ENCODE results near the gene NHLRC1. TPM values are rescaled to one million over a fixed set of nuclear protein-coding genes. Genes with fewer than 3 reads are reported as not detected.
A peak's percentile ranks its signal among the peaks of the same experiment; 100 is the strongest.

Gene NHLRC1
- total and polyA plus RNA-seq, 9 of the 15 experiments (the other 6 are each of a cell fraction or from before 2014, with no cell fraction given) = not detected

DNA sequence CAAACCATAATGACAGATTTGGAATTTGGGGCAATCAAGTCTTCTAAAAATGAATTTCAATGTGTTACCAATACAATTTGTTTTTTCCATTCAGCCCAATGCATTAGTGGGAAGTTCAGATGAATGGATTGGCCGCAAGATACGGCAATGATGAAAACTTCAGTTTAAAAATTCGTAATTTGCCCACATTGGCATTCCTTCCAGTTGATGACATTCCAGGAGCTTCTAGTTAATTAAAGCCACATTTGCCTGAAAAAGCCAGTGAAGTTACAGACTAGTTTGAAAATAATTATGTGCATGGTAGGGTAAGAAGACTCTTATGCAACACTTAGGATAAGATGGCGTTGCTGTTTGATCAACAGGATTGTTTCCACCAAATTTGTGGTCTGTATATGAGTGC, 46.2 kb downstream of the NHLRC1 start:
- WGBS (ENCODE audit: insufficient coverage, low coverage, missing lambda C conversion rate) = 60% methylated on average over 4 of the region's 4 CpGs
- no TSS peak for BruUV-seq (replicated peaks)
- H3K4me2 ChIP-seq (ENCODE audit: insufficient read depth, low read length) = no peak overlapping the region
- no peaks in the 10 kb centered on the region for H4K20me1 ChIP-seq (replicated peaks; ENCODE audit: control insufficient read depth, insufficient read depth, low read length)
- DNase-seq (ENCODE audit: extremely low read depth in 1 of 4, low spot score in 3 of 4) = no peak
- H3K27ac ChIP-seq (ENCODE audit: extremely low read depth, low read depth, low read length) = no peak overlapping the region
- no peaks in the 10 kb centered on the region for H3K9me1 ChIP-seq (ENCODE audit: control insufficient read depth, insufficient read depth, low read length)
- no peak overlapping the region for H3K4me3 ChIP-seq
- no peak overlapping the region for H2AFZ ChIP-seq (ENCODE audit: low read depth, low read length)
- FAIRE-seq = no peak
- H3K4me1 ChIP-seq (replicated peaks in 1 of 2; ENCODE audit: control insufficient read depth in 2 of 2, insufficient read depth in 2 of 2, low read length in 2 of 2) = no peaks in the 10 kb centered on the region; a peak in 1 of 5 replicates
- H3K79me2 ChIP-seq (ENCODE audit: control insufficient read depth, insufficient read depth, low read length) = no peaks in the 10 kb centered on the region
- POLR2A ChIA-PET = no interaction called here
- intact Hi-C loops (cut with micrococcal nuclease) (no loop called here), in situ Hi-C loops (cut with MboI) (no loop called here)
- no peaks in the 10 kb centered on the region for H3K27me3 ChIP-seq (ENCODE audit: control insufficient read depth in 2 of 2, insufficient read depth in 2 of 2, low read length in 2 of 2)
- CTCF ChIA-PET (ENCODE audit: low intra/inter-chr PET ratio) = no interaction called here
- H3K36me3 ChIP-seq (ENCODE audit: control insufficient read depth, insufficient read depth, low read length) = no peaks in the 10 kb centered on the region
- ATAC-seq = no peak
- H3K9ac ChIP-seq (ENCODE audit: insufficient read depth in 1 of 2, low read depth in 2 of 2, low read length in 2 of 2) = no peak overlapping the region
- peaks cover 5% of the 10 kb centered on the region for H3K9me3 ChIP-seq (replicated peaks; ENCODE audit: control insufficient read depth, insufficient read depth, low read depth, low read length)
- TF ChIP-seq GTF2A2 (tag; IDR thresholded peaks at IDR 0.05) (no peak), NR2F6 (CRISPR knock-in tag; IDR thresholded peaks at IDR 0.05) (no peak), RUNX1 (IDR thresholded peaks at IDR 0.05; ENCODE audit: low read depth) (no peak), ZC3H4 (CRISPR knock-in tag; IDR thresholded peaks at IDR 0.05; ENCODE audit: borderline replicate concordance) (no peak), PHB (CRISPR knock-in tag; IDR thresholded peaks at IDR 0.05) (no peak), TAF1 (IDR thresholded peaks at IDR 0.05; ENCODE audit: control insufficient read depth, extremely low read depth, insufficient read depth, low read length, severe bottlenecking) (no peak), ZNF146 (CRISPR knock-in tag; IDR thresholded peaks at IDR 0.05; ENCODE audit: unreplicated experiment) (no peak), MEIS2 (IDR thresholded peaks at IDR 0.05; ENCODE audit: partially characterized antibody) (no peak)

DNA sequence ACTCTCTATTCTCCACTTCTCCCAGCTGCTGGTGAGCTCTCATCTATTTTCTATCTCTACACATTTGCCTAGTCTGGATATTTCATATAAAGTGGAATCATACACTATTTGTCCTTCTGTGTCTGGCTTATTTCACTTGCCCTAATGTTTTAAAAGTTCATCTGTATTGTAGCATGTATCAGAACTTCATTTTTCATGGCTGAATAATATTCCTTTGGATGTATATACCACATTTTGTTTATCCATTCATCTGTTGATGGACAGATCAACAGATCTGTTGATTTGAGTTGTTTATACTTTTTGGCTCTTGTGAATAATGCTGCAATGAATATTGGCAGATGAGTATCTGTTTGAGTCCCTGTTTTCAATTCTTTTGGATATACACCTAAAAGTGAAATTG, 49.6 kb downstream of the NHLRC1 start:
- intact Hi-C loops (cut with micrococcal nuclease) (no loop called here), in situ Hi-C loops (cut with MboI) (no loop called here)
- no peak overlapping the region for H3K4me3 ChIP-seq
- H3K9me1 ChIP-seq (ENCODE audit: control insufficient read depth, insufficient read depth, low read length) = no peaks in the 10 kb centered on the region
- no peaks in the 10 kb centered on the region for H3K79me2 ChIP-seq (ENCODE audit: control insufficient read depth, insufficient read depth, low read length)
- no peak for DNase-seq (ENCODE audit: extremely low read depth in 1 of 4, low spot score in 3 of 4)
- BruUV-seq (replicated peaks) = no TSS peak
- H3K36me3 ChIP-seq (ENCODE audit: control insufficient read depth, insufficient read depth, low read length) = no peaks in the 10 kb centered on the region
- ChIA-PET POLR2A (interaction anchor here (0.6 kb wide), 1 partner anchor 50 kb away, joined by 3 read pairs; no protein-coding TSS in a partner anchor), CTCF (ENCODE audit: low intra/inter-chr PET ratio) (no interaction called here)
- FAIRE-seq = no peak
- H4K20me1 ChIP-seq (replicated peaks; ENCODE audit: control insufficient read depth, insufficient read depth, low read length) = no peaks in the 10 kb centered on the region
- H3K9ac ChIP-seq (ENCODE audit: insufficient read depth in 1 of 2, low read depth in 2 of 2, low read length in 2 of 2) = no peak overlapping the region
- no peaks in the 10 kb centered on the region for H3K27me3 ChIP-seq (ENCODE audit: control insufficient read depth in 2 of 2, insufficient read depth in 2 of 2, low read length in 2 of 2)
- no peak overlapping the region for H3K27ac ChIP-seq (ENCODE audit: extremely low read depth, low read depth, low read length)
- peaks cover 5% of the 10 kb centered on the region for H3K9me3 ChIP-seq (replicated peaks; ENCODE audit: control insufficient read depth, insufficient read depth, low read depth, low read length)
- no peaks in the 10 kb centered on the region for H3K4me1 ChIP-seq (replicated peaks in 1 of 2; ENCODE audit: control insufficient read depth in 2 of 2, insufficient read depth in 2 of 2, low read length in 2 of 2)
- no peak overlapping the region for H3K4me2 ChIP-seq (ENCODE audit: insufficient read depth, low read length)
- no peak overlapping the region for H2AFZ ChIP-seq (ENCODE audit: low read depth, low read length)
- ATAC-seq = no peak
- TF ChIP-seq NR2C1 (IDR thresholded peaks at IDR 0.05) (no peak), NR2C1 (tag; IDR thresholded peaks at IDR 0.05) (no peak), ZNF146 (CRISPR knock-in tag; IDR thresholded peaks at IDR 0.05; ENCODE audit: unreplicated experiment) (peak; percentile 88), ZNF551 (CRISPR knock-in tag; IDR thresholded peaks at IDR 0.05) (no peak), ZNF830 (CRISPR knock-in tag; IDR thresholded peaks at IDR 0.05) (no peak), KDM1A (IDR thresholded peaks at IDR 0.05) (0 out of 4 replicates have a peak, but pooled peaks have one; percentile 21 to 32), CSDE1 (IDR thresholded peaks at IDR 0.05) (no peak), BCOR (IDR thresholded peaks at IDR 0.05) (peak; percentile 49; the same call in 1 of the 2 replicates), PHTF2 (CRISPR knock-in tag; IDR thresholded peaks at IDR 0.05) (no peak), RBM25 (IDR thresholded peaks at IDR 0.05; ENCODE audit: low read depth, low read length, severe bottlenecking) (peak; percentile 57), DACH1 (IDR thresholded peaks at IDR 0.05; ENCODE audit: partially characterized antibody) (no peak), NONO (IDR thresholded peaks at IDR 0.05; ENCODE audit: low read depth in 2 of 2, low read length in 1 of 2) (no peak)
- TF ChIP-seq, protein P1, sequence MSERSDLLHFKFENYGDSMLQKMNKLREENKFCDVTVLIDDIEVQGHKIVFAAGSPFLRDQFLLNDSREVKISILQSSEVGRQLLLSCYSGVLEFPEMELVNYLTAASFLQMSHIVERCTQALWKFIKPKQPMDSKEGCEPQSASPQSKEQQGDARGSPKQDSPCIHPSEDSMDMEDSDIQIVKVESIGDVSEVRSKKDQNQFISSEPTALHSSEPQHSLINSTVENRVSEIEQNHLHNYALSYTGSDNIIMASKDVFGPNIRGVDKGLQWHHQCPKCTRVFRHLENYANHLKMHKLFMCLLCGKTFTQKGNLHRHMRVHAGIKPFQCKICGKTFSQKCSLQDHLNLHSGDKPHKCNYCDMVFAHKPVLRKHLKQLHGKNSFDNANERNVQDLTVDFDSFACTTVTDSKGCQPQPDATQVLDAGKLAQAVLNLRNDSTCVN (CRISPR knock-in tag; IDR thresholded peaks at IDR 0.05) = no peak

All from K562 (cell line).